VCaP (cell line): ENCODE results near the gene FGR.

Experiments
- H3K27ac ChIP-seq: fragments of 450-650 bp; 2 replicates; pipeline ENCODE4 v1.5.1; 2017
- CTCF ChIP-seq: fragments of 450-650 bp; conservative IDR thresholded peaks from 2 replicates; pipeline ENCODE4 v1.5.1; 2017; ENCODE audit warnings: mild to moderate bottlenecking, moderate library complexity

The FGR gene

GRCh38 chr1:27577504-27578188 lies 57.3 kb downstream of the FGR start:
- no peak for TF ChIP-seq CTCF

GRCh38 chr1:27576806-27577227 lies 58.2 kb downstream of the FGR start:
- H3K27ac ChIP-seq, result peak overlapping the region; percentile 98
- TF ChIP-seq CTCF, result no peak

More at GRCh38 chr1:27577504-27578188, 57.3 kb downstream of the FGR start:
- peak overlapping the region; percentile 98 for H3K27ac ChIP-seq

GRCh38 chr1:27575840-27576331 lies 59.1 kb downstream of the FGR start:
- peak overlapping the region; percentile 98 for H3K27ac ChIP-seq
- TF ChIP-seq CTCF, result 0 out of 2 replicates have a peak, but pooled peaks have one; percentile 0

GRCh38 chr1:27574871-27575831 lies 59.8 kb downstream of the FGR start:
- peak overlapping the region; percentile 98 for H3K27ac ChIP-seq
- TF ChIP-seq CTCF, result peak; percentile 45; the same call in 1 of the 2 replicates

- H3K27ac ChIP-seq, result peak overlapping the region; percentile 98
- TF ChIP-seq CTCF, result no peak
Observed at GRCh38 chr1:27574001-27574781, 60.8 kb downstream of the FGR start.

GRCh38 chr1:27572679-27573426 lies 62.1 kb downstream of the FGR start:
- H3K27ac ChIP-seq, result peak overlapping the region; percentile 98; the same call in 1 of the 2 replicates
- no peak for TF ChIP-seq CTCF
